Measurements from ENCODE around the gene FOXF1.

GRCh38 chr16:86498155-86498670 lies 12.1 kb upstream of the FOXF1 start:
- TF ChIP-seq EZH2phosphoT487 (IDR thresholded peaks at IDR 0.05; ENCODE audit: insufficient read depth, low read depth) (0 out of 2 replicates have a peak, but pooled peaks have one; percentile 34), EZH2 (IDR thresholded peaks at IDR 0.05; ENCODE audit: insufficient read depth, poor library complexity, severe bottlenecking) (peak; percentile 47)
